ENCODE measurements around the gene ZNF335. TPM values are rescaled to one million over a fixed set of nuclear protein-coding genes. Genes with fewer than 3 reads are reported as not detected.

ZNF335 gene
- total and polyA plus RNA-seq, 2 of the 13 experiments (the other 11 are each of a cell fraction or from before 2014, with no cell fraction given) = 9.7 to 13.7 TPM

GRCh38 chr20:45925821-45926506 lies 46.0 kb downstream of the ZNF335 start (continued):
- no peak for TF ChIP-seq IRF1 (CRISPR knock-in tag; IDR thresholded peaks at IDR 0.05; ENCODE audit: low read depth)
- TF ChIP-seq ATF7-NPFF (CRISPR knock-in tag; IDR thresholded peaks at IDR 0.05; ENCODE audit: low read depth) = no peak
- TF ChIP-seq ZNF331 (CRISPR knock-in tag; IDR thresholded peaks at IDR 0.05) = no peak
- 0 out of 2 replicates have a peak, but pooled peaks have one; percentile 55 for TF ChIP-seq TIGD3 (CRISPR knock-in tag; IDR thresholded peaks at IDR 0.05; ENCODE audit: borderline replicate concordance)
- no peak for TF ChIP-seq PBX2 (CRISPR knock-in tag; IDR thresholded peaks at IDR 0.05)
- peak; percentile 18; the same call in 1 of the 2 replicates for TF ChIP-seq ZNF788 (CRISPR knock-in tag; IDR thresholded peaks at IDR 0.05; ENCODE audit: borderline replicate concordance)
- no peak; the same call in 1 of the 2 replicates for TF ChIP-seq SAP130 (CRISPR knock-in tag; IDR thresholded peaks at IDR 0.05; ENCODE audit: low read depth)
- TF ChIP-seq HIVEP1 (CRISPR knock-in tag; IDR thresholded peaks at IDR 0.05) = peak; percentile 37; the same call in 1 of the 2 replicates
- TF ChIP-seq ZNF607 (CRISPR knock-in tag; IDR thresholded peaks at IDR 0.05; ENCODE audit: borderline replicate concordance) = no peak
- TF ChIP-seq SCMH1 (CRISPR knock-in tag; IDR thresholded peaks at IDR 0.05; ENCODE audit: borderline replicate concordance) = no peak
- TF ChIP-seq HMGXB3 (CRISPR knock-in tag; IDR thresholded peaks at IDR 0.05; ENCODE audit: borderline replicate concordance) = no peak
- 0 out of 2 replicates have a peak, but pooled peaks have one; percentile 53 for TF ChIP-seq TGIF2 (CRISPR knock-in tag; IDR thresholded peaks at IDR 0.05)
- no peak; the same call in 1 of the 2 replicates for TF ChIP-seq ZNF263 (CRISPR knock-in tag; IDR thresholded peaks at IDR 0.05)
- TF ChIP-seq ZNF772 (CRISPR knock-in tag; IDR thresholded peaks at IDR 0.05) = no peak
- no peak for TF ChIP-seq ZNF83 (CRISPR knock-in tag; IDR thresholded peaks at IDR 0.05; ENCODE audit: borderline replicate concordance)
- TF ChIP-seq ZC3H13 (CRISPR knock-in tag; IDR thresholded peaks at IDR 0.05) = no peak
- TF ChIP-seq SP1 (IDR thresholded peaks at IDR 0.05) = no peak
- no peak for TF ChIP-seq SP1 (CRISPR knock-in tag; IDR thresholded peaks at IDR 0.05)
- 0 out of 2 replicates have a peak, but pooled peaks have one; percentile 55 for TF ChIP-seq ZBTB7B (CRISPR knock-in tag; IDR thresholded peaks at IDR 0.05)
- no peak for TF ChIP-seq ZGPAT (CRISPR knock-in tag; IDR thresholded peaks at IDR 0.05)
- 0 out of 2 replicates have a peak, but pooled peaks have one; percentile 51 for TF ChIP-seq ZNF563 (CRISPR knock-in tag; IDR thresholded peaks at IDR 0.05)
- TF ChIP-seq SIX4 (CRISPR knock-in tag; IDR thresholded peaks at IDR 0.05) = no peak

Data from HepG2 (cell line).